ENCODE results near the gene XRCC5.

GRCh38 chr2:216078776-216079175 is 30.4 kb upstream of the XRCC5 start:
- TF ChIP-seq CTCF (IDR thresholded peaks at IDR 0.05), result no peak
- no peak for TF ChIP-seq POLR2AphosphoS5 (IDR thresholded peaks at IDR 0.05)
